Neural progenitor cell (in vitro differentiated cells): Measurements from ENCODE around the gene NCF2.

ENCODE experiments used
- EZH2 ChIP-seq: fragments of 200-600 bp; sonication (generic); IDR thresholded peaks from 2 replicates; pipeline ENCODE4 v1.6.1; 2017; ENCODE audit warnings: antibody characterized with exemption, mild to moderate bottlenecking, moderate library complexity
- EZH2phosphoT487 ChIP-seq: fragments of 200-600 bp; sonication (generic); IDR thresholded peaks from 2 replicates; pipeline ENCODE4 v1.6.1; 2017; ENCODE audit warnings: antibody characterized with exemption
- TF ChIP-seq, protein P1 (sequence below): fragments of 200-600 bp; sonication (generic); IDR thresholded peaks from 2 replicates; pipeline ENCODE4 v1.5.1; 2017; ENCODE audit warnings: antibody characterized with exemption, mild to moderate bottlenecking

- TF ChIP-seq, protein P1, sequence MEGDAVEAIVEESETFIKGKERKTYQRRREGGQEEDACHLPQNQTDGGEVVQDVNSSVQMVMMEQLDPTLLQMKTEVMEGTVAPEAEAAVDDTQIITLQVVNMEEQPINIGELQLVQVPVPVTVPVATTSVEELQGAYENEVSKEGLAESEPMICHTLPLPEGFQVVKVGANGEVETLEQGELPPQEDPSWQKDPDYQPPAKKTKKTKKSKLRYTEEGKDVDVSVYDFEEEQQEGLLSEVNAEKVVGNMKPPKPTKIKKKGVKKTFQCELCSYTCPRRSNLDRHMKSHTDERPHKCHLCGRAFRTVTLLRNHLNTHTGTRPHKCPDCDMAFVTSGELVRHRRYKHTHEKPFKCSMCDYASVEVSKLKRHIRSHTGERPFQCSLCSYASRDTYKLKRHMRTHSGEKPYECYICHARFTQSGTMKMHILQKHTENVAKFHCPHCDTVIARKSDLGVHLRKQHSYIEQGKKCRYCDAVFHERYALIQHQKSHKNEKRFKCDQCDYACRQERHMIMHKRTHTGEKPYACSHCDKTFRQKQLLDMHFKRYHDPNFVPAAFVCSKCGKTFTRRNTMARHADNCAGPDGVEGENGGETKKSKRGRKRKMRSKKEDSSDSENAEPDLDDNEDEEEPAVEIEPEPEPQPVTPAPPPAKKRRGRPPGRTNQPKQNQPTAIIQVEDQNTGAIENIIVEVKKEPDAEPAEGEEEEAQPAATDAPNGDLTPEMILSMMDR = no peak
- TF ChIP-seq EZH2phosphoT487 (no peak), EZH2 (no peak)
These were observed 36.9 kb downstream of the NCF2 start for GRCh38 chr1:183553331-183553730.
